Stimulated activated CD4-positive, alpha-beta T cell treated with anti-CD3 and anti-CD28 coated beads, Interleukin-2, amount 100 ng/mL, for 4 hours (primary cell): ENCODE results near the gene MAST2.
"Not testable (repeated sequence)": the region's sequence is repeated elsewhere in the genome, so short reads cannot be mapped to it uniquely, and the experiment has no call there.

Experiments
- DNase-seq: peaks from one replicate; pipeline ENCODE4 v3.0.0-alpha.2; 2020; ENCODE audit warnings: low read depth

The MAST2 gene

GRCh38 chr1:45857755-45858492, 54.5 kb downstream of the MAST2 start:
- DNase-seq = not testable (repeated sequence)

GRCh38 chr1:45859221-45859620, 55.8 kb downstream of the MAST2 start:
- no peak for DNase-seq

GRCh38 chr1:45862008-45862407, 58.6 kb downstream of the MAST2 start:
- DNase-seq = no peak

- DNase-seq = no peak
These were observed 59.8 kb downstream of the MAST2 start for GRCh38 chr1:45863218-45863617.

GRCh38 chr1:45864167-45865106, 61.0 kb downstream of the MAST2 start:
- DNase-seq = no peak

- no peak for DNase-seq
These were observed 64.4 kb downstream of the MAST2 start for GRCh38 chr1:45867697-45868348.

- no peak for DNase-seq
These were observed 65.4 kb downstream of the MAST2 start for GRCh38 chr1:45868861-45869260.

- no peak for DNase-seq
These were observed 67.1 kb downstream of the MAST2 start for GRCh38 chr1:45870500-45870899.

GRCh38 chr1:45872173-45872801, 68.9 kb downstream of the MAST2 start:
- not testable (repeated sequence) for DNase-seq

- no peak for DNase-seq
These were observed 72.7 kb downstream of the MAST2 start for GRCh38 chr1:45876000-45876617.

GRCh38 chr1:45877264-45877663, 73.9 kb downstream of the MAST2 start:
- DNase-seq = no peak

GRCh38 chr1:45879885-45880598, 76.6 kb downstream of the MAST2 start:
- DNase-seq = no peak

GRCh38 chr1:45880930-45881329, 77.5 kb downstream of the MAST2 start:
- DNase-seq = no peak

- no peak for DNase-seq
These were observed 80.2 kb downstream of the MAST2 start for GRCh38 chr1:45883658-45884057.

GRCh38 chr1:45884700-45885099, 81.3 kb downstream of the MAST2 start:
- DNase-seq = no peak

GRCh38 chr1:45886229-45886628, 82.8 kb downstream of the MAST2 start:
- no peak for DNase-seq

GRCh38 chr1:45887156-45887842, 83.9 kb downstream of the MAST2 start:
- no peak for DNase-seq

- DNase-seq = no peak
These were observed 86.7 kb downstream of the MAST2 start for GRCh38 chr1:45890078-45890477.

GRCh38 chr1:45891087-45891486, 87.7 kb downstream of the MAST2 start:
- DNase-seq = no peak

- DNase-seq = no peak
These were observed 88.8 kb downstream of the MAST2 start for GRCh38 chr1:45892068-45892785.
